HG02571 (cell line): ENCODE results near the gene KCNIP2.

Source experiments
- ATAC-seq: cut with Tn5 transposase; IDR thresholded peaks from one replicate; pipeline ENCODE4 v1.9.1; 2021; ENCODE audit warnings: mild to moderate bottlenecking, moderate library complexity; ENCODE audit not compliant: unreplicated experiment

Gene KCNIP2

GRCh38 chr10:101843032-101844021 is at the start of gene KCNIP2:
Gene KCNIP2 (minus strand): TSS chr10:101843800. CDS start chr10:101843568, 232 bp downstream.
- ATAC-seq, result no peak

- ATAC-seq, result no peak
Observed at GRCh38 chr10:101892782-101893391, 49.3 kb upstream of the KCNIP2 start.

- ATAC-seq, result no peak
Observed at GRCh38 chr10:101889256-101890210, 45.9 kb upstream of the KCNIP2 start.

GRCh38 chr10:101888251-101888949 is 44.8 kb upstream of the KCNIP2 start:
- no peak for ATAC-seq

GRCh38 chr10:101887775-101888174 is 44.2 kb upstream of the KCNIP2 start:
- no peak for ATAC-seq

GRCh38 chr10:101886521-101887312 is 43.1 kb upstream of the KCNIP2 start:
- ATAC-seq, result no peak

GRCh38 chr10:101881036-101881774 is 37.6 kb upstream of the KCNIP2 start:
- no peak for ATAC-seq

GRCh38 chr10:101880232-101880573 is 36.6 kb upstream of the KCNIP2 start:
- ATAC-seq, result no peak

GRCh38 chr10:101879456-101880231 is 36.0 kb upstream of the KCNIP2 start:
- no peak for ATAC-seq

- ATAC-seq, result no peak
Observed at GRCh38 chr10:101878869-101879268, 35.3 kb upstream of the KCNIP2 start.

- ATAC-seq, result no peak
Observed at GRCh38 chr10:101875068-101875688, 31.6 kb upstream of the KCNIP2 start.

- ATAC-seq, result no peak
Observed at GRCh38 chr10:101874252-101874651, 30.7 kb upstream of the KCNIP2 start.

GRCh38 chr10:101867931-101868330 is 24.3 kb upstream of the KCNIP2 start:
- ATAC-seq, result no peak

- ATAC-seq, result no peak
Observed at GRCh38 chr10:101859530-101859929, 15.9 kb upstream of the KCNIP2 start.

GRCh38 chr10:101858723-101859500 is 15.3 kb upstream of the KCNIP2 start:
- no peak for ATAC-seq

GRCh38 chr10:101857802-101858476 is 14.3 kb upstream of the KCNIP2 start:
- no peak for ATAC-seq
